Measurements from ENCODE around the gene TXNDC2.

DNA sequence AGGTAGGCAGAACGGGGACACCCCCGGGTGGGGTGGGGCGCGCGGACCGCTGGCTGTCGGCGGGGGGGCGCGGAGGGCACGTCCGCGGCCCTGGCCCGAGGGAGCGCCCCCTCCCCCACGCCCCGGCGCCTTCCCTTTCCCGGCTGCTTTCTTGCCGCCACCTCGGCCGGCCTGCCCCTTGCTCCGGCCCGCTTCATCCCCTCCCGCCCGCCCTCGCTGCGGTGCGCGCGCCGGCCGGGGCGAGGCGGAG lies 28.5 kb downstream of the TXNDC2 start:
- TF ChIP-seq, protein P1, sequence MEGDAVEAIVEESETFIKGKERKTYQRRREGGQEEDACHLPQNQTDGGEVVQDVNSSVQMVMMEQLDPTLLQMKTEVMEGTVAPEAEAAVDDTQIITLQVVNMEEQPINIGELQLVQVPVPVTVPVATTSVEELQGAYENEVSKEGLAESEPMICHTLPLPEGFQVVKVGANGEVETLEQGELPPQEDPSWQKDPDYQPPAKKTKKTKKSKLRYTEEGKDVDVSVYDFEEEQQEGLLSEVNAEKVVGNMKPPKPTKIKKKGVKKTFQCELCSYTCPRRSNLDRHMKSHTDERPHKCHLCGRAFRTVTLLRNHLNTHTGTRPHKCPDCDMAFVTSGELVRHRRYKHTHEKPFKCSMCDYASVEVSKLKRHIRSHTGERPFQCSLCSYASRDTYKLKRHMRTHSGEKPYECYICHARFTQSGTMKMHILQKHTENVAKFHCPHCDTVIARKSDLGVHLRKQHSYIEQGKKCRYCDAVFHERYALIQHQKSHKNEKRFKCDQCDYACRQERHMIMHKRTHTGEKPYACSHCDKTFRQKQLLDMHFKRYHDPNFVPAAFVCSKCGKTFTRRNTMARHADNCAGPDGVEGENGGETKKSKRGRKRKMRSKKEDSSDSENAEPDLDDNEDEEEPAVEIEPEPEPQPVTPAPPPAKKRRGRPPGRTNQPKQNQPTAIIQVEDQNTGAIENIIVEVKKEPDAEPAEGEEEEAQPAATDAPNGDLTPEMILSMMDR (IDR thresholded peaks at IDR 0.05): no peak
- no peak for TF ChIP-seq POLR2A (IDR thresholded peaks at IDR 0.05)

All from uterus (tissue), 2 donors.